ENCODE results near the gene ZNF735.
"Not testable (repeated sequence)": the region's sequence is repeated elsewhere in the genome, so short reads cannot be mapped to it uniquely, and the experiment has no call there.

Gene ZNF735

DNA sequence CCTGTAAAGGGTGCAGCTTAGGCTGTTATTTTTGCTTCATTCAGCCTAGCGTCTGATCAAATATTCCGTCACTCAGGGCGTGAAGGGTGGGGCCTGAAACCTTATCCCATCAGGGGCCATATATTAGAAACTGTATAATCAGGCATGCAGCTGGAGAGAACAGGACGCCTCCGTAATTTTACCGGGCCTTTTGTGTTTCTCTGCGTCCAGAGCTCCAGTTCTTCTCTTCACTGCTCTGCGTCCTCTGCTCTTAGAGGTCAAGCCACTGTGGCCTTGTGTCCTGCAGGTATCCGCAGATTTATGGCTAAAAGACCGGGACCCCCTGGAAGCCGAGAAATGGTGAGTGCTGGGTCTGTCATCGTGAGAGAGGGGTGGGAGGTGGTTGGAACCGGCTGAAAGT lies at the start of gene ZNF735:
ZNF735 (plus strand) TSS at position 301 of the 400 bp plus-strand sequence; CDS start at position 301, 0 bp downstream.
- H3K4me1 ChIP-seq (ENCODE audit: control insufficient read depth in 5 of 5, insufficient read depth in 5 of 5, low read length in 5 of 5), result no peaks in the 10 kb centered on the region
- no peak within 1 kb of the TSS for H3K9ac ChIP-seq (ENCODE audit: low read length in 5 of 5)
- peaks cover 0 to 19% (median 6%) of the 10 kb centered on the region in 5 donors for H3K9me3 ChIP-seq (ENCODE audit: control insufficient read depth in 5 of 5, low read length in 5 of 5)
- no peak within 1 kb of the TSS for H3K27ac ChIP-seq (ENCODE audit: low read depth, low read length)
- no peaks in the 10 kb centered on the region for H3K27me3 ChIP-seq (ENCODE audit: control insufficient read depth in 5 of 5, insufficient read depth in 4 of 5, low read length in 5 of 5)
- no peaks in the 10 kb centered on the region for H3K36me3 ChIP-seq (ENCODE audit: control insufficient read depth in 5 of 5, insufficient read depth in 5 of 5, low read length in 5 of 5)
- H3K4me3 ChIP-seq (ENCODE audit: low read depth in 1 of 5, low read length in 5 of 5), result no peak within 1 kb of the TSS

DNA sequence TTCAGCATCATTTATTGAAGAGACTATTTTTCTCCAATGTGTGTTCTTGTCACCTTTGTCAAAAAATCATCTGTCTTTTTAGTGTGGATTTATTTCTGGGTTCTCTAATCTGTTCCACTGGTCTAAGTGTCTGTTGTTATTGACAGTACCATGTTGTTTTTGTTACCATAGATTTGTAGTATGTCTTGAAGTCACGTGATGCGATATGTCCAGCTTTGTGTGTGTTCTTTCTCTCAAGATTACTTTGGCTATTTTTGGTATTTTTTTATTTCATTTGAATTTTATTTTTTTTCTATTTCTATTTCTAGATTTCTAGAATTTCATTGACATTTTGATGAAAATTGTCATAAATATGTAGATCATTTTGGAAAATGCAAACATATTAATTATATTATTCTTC lies 36.0 kb upstream of the ZNF735 start:
- not testable (repeated sequence) for H3K27ac ChIP-seq (ENCODE audit: low read depth, low read length); H3K4me3 ChIP-seq (ENCODE audit: low read depth in 1 of 5, low read length in 5 of 5); H3K4me1 ChIP-seq (ENCODE audit: control insufficient read depth in 5 of 5, insufficient read depth in 5 of 5, low read length in 5 of 5); H3K9me3 ChIP-seq (ENCODE audit: control insufficient read depth in 5 of 5, low read length in 5 of 5); H3K27me3 ChIP-seq (ENCODE audit: control insufficient read depth in 5 of 5, insufficient read depth in 4 of 5, low read length in 5 of 5); H3K9ac ChIP-seq (ENCODE audit: low read length in 5 of 5); H3K36me3 ChIP-seq (ENCODE audit: control insufficient read depth in 5 of 5, insufficient read depth in 5 of 5, low read length in 5 of 5)

DNA sequence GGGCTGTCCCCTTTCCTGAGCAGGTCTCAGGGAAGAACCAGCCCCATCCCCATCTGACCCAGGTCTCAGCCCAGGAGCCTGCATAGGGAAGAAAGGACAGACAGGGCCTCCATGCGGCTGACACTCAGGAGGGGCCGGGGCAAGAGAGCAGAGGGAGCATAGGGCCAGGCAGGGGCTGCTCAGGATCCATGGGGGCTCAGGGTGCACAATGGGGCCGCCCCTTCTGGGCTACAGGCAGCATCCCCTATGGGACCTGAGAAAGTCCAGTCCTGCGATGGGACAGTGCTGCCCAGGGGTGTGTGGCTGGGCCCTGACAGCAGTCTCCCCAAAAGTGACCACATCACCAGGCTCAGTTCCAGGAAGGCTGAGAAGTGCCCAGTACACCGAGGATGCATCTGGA lies 32.7 kb upstream of the ZNF735 start:
- H3K4me1 ChIP-seq (ENCODE audit: control insufficient read depth in 5 of 5, insufficient read depth in 5 of 5, low read length in 5 of 5), result no peaks in the 10 kb centered on the region
- H3K4me3 ChIP-seq (ENCODE audit: low read depth in 1 of 5, low read length in 5 of 5), result no peak overlapping the region
- H3K27ac ChIP-seq (ENCODE audit: low read depth, low read length), result no peak overlapping the region
- H3K9ac ChIP-seq (ENCODE audit: low read length in 5 of 5), result no peak overlapping the region
- H3K9me3 ChIP-seq (ENCODE audit: control insufficient read depth in 5 of 5, low read length in 5 of 5), result peaks cover 0 to 7% (median 6%) of the 10 kb centered on the region in 5 donors
- no peaks in the 10 kb centered on the region for H3K36me3 ChIP-seq (ENCODE audit: control insufficient read depth in 5 of 5, insufficient read depth in 5 of 5, low read length in 5 of 5)
- H3K27me3 ChIP-seq (ENCODE audit: control insufficient read depth in 5 of 5, insufficient read depth in 4 of 5, low read length in 5 of 5), result peaks cover 0 to 7% (median 2%) of the 10 kb centered on the region in 5 donors

DNA sequence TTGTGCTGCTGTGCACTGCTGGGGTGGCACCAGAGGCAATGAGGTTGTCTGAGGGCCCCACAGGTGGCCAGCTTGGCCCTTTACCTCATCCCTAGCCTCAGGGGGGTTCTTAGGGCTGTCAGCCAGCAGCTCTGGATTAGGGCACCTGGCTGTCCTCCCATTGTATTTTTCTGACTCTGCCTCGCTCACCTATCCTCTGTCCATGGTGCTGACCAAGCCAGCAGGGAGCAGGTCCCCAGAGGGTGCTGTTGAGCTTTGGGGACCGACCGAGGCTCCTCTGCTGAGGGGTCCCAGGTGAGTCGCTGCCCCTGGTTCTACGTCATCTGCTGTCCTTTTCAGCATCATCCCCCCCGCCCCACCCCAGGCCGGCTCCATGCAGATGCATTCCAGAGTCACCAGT lies 32.1 kb upstream of the ZNF735 start:
- H3K36me3 ChIP-seq (ENCODE audit: control insufficient read depth in 5 of 5, insufficient read depth in 5 of 5, low read length in 5 of 5), result no peaks in the 10 kb centered on the region
- no peak overlapping the region for H3K4me3 ChIP-seq (ENCODE audit: low read depth in 1 of 5, low read length in 5 of 5)
- H3K4me1 ChIP-seq (ENCODE audit: control insufficient read depth in 5 of 5, insufficient read depth in 5 of 5, low read length in 5 of 5), result no peaks in the 10 kb centered on the region
- H3K27me3 ChIP-seq (ENCODE audit: control insufficient read depth in 5 of 5, insufficient read depth in 4 of 5, low read length in 5 of 5), result peaks cover 0 to 7% (median 2%) of the 10 kb centered on the region in 5 donors
- no peak overlapping the region for H3K9ac ChIP-seq (ENCODE audit: low read length in 5 of 5)
- no peak overlapping the region for H3K27ac ChIP-seq (ENCODE audit: low read depth, low read length)
- peaks cover 0 to 7% (median 6%) of the 10 kb centered on the region in 5 donors for H3K9me3 ChIP-seq (ENCODE audit: control insufficient read depth in 5 of 5, low read length in 5 of 5)

DNA sequence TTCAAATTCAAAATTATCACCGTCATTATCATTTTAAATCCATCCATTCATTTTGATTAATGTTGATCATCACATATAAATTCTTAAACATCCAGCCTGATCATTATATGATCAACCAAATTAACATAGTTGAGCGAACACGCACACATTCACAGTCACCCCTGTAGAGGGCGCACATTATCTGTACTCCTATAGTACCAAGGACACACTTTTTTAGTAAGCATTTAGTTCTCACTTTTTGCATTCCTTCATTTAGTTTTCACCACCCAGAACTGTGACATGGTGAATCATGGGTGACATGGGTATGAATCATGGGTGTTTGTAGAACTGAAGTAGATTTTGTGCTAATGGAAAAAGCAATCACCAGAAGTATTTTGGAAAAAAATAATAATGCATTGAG lies 26.0 kb upstream of the ZNF735 start:
- Histone ChIP-seq H3K27ac (ENCODE audit: low read depth, low read length) (no peak overlapping the region), H3K4me3 (ENCODE audit: low read depth in 1 of 5, low read length in 5 of 5) (no peak overlapping the region), H3K27me3 (ENCODE audit: control insufficient read depth in 5 of 5, insufficient read depth in 4 of 5, low read length in 5 of 5) (peaks cover 0 to 11% (median 6%) of the 10 kb centered on the region in 5 donors), H3K36me3 (ENCODE audit: control insufficient read depth in 5 of 5, insufficient read depth in 5 of 5, low read length in 5 of 5) (no peaks in the 10 kb centered on the region), H3K4me1 (ENCODE audit: control insufficient read depth in 5 of 5, insufficient read depth in 5 of 5, low read length in 5 of 5) (peaks cover 0 to 7% (median 0%) of the 10 kb centered on the region in 5 donors), H3K9me3 (ENCODE audit: control insufficient read depth in 5 of 5, low read length in 5 of 5) (no peaks in the 10 kb centered on the region), H3K9ac (ENCODE audit: low read length in 5 of 5) (no peak overlapping the region)

DNA sequence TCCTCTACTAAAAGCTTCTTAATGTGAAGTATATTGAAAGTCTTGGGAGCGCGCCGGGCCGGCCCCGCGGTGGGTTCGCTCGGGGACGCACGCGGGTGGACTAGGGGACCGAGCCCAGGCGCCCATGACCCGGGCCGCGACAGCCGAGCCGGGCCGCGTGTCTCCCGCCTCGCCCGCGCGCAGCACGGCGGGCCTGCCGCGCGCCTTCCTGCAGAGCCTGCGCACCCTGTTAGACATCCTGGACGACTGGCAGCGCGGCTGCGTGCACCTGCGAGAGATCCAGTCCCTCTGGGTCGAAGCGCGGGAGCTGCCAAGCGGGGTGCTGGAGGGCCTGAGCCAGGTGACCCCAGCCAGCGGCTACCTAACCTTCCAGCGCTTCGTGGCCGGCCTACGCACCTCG lies 25.4 kb upstream of the ZNF735 start:
- Histone ChIP-seq H3K36me3 (ENCODE audit: control insufficient read depth in 5 of 5, insufficient read depth in 5 of 5, low read length in 5 of 5) (no peaks in the 10 kb centered on the region), H3K9me3 (ENCODE audit: control insufficient read depth in 5 of 5, low read length in 5 of 5) (no peaks in the 10 kb centered on the region), H3K9ac (ENCODE audit: low read length in 5 of 5) (no peak overlapping the region), H3K4me1 (ENCODE audit: control insufficient read depth in 5 of 5, insufficient read depth in 5 of 5, low read length in 5 of 5) (peaks cover 0 to 7% (median 0%) of the 10 kb centered on the region in 5 donors), H3K4me3 (ENCODE audit: low read depth in 1 of 5, low read length in 5 of 5) (no peak overlapping the region), H3K27ac (ENCODE audit: low read depth, low read length) (no peak overlapping the region), H3K27me3 (ENCODE audit: control insufficient read depth in 5 of 5, insufficient read depth in 4 of 5, low read length in 5 of 5) (peaks cover 0 to 11% (median 6%) of the 10 kb centered on the region in 5 donors)

DNA sequence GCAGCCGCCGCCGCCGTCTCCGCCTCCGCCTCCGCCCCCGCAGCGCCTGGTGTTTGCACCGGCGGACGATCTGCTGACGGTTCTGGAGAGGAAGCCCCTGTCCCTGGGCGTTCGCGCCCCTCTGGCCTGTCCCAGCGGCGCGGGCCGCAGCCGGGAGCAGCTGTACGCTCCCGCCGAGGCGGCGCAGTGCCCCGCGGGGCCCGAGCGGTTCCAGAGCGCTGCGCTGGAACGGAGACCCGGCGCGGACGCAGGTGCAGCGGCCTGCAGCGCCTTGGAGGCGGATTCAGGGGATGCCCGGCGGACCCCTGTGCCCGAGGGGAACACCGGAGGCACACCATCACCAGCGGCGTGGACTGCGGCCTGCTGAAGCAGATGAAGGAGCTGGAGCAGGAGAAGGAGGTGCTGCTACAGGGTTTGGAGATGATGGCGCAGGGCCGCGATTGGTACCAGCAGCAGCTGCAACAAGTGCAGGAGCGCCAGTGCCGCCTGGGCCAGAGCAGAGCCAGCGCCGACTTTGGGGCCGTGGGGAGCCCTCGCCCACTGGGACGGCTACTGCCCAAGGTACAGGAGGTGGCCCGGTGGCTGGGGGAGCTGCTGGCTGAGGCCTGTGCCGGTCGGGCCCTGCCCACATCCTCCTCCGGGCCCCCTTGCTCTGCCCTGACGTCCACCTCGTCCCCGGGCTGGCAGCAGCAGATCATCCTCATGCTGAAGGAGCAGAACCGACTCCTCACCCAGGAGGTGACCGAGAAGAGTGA lies 24.8 kb upstream of the ZNF735 start:
- peaks cover 0 to 11% (median 6%) of the 10 kb centered on the region in 5 donors for H3K27me3 ChIP-seq (ENCODE audit: control insufficient read depth in 5 of 5, insufficient read depth in 4 of 5, low read length in 5 of 5)
- H3K4me1 ChIP-seq (ENCODE audit: control insufficient read depth in 5 of 5, insufficient read depth in 5 of 5, low read length in 5 of 5), result peaks cover 0 to 7% (median 0%) of the 10 kb centered on the region in 5 donors
- H3K4me3 ChIP-seq (ENCODE audit: low read depth in 1 of 5, low read length in 5 of 5), result peak overlapping the region in 2 of 5 donors; percentile 18 to 22
- H3K9ac ChIP-seq (ENCODE audit: low read length in 5 of 5), result no peak overlapping the region
- H3K9me3 ChIP-seq (ENCODE audit: control insufficient read depth in 5 of 5, low read length in 5 of 5), result no peaks in the 10 kb centered on the region
- no peaks in the 10 kb centered on the region for H3K36me3 ChIP-seq (ENCODE audit: control insufficient read depth in 5 of 5, insufficient read depth in 5 of 5, low read length in 5 of 5)
- no peak overlapping the region for H3K27ac ChIP-seq (ENCODE audit: low read depth, low read length)

DNA sequence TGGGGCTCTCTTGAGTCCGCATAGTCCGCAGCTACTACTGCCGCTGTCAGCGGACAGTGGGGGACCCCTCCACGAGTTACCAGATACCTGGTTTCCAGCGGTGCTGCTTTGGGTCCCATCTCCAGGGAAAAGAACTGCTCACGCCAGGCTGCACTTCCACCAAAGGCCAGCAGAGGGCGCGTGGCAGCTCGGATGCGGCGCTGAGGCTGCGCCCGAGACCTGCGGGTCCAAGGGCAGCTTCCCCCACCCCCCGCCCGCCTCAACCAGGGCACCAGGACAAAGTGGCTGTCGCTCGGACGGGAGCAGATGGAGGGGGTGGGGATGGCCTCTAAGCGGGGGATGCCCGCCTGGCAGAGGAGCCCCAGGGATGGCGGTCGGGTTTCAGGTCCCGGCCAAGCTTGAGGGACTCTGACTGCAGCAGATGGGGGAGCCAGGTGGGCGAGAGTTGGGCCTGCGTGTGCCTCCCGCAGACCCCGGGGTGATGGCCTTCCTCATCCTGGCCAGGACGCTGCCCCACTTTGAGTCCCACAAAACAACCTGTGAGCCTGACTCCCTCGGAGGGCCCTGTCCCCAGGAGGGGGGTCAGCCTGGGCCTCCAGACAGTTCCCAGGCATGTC lies 23.8 kb upstream of the ZNF735 start:
- Histone ChIP-seq H3K27me3 (ENCODE audit: control insufficient read depth in 5 of 5, insufficient read depth in 4 of 5, low read length in 5 of 5) (peaks cover 0 to 11% (median 6%) of the 10 kb centered on the region in 5 donors), H3K36me3 (ENCODE audit: control insufficient read depth in 5 of 5, insufficient read depth in 5 of 5, low read length in 5 of 5) (no peaks in the 10 kb centered on the region), H3K9me3 (ENCODE audit: control insufficient read depth in 5 of 5, low read length in 5 of 5) (peaks cover 0 to 8% (median 0%) of the 10 kb centered on the region in 5 donors)

DNA sequence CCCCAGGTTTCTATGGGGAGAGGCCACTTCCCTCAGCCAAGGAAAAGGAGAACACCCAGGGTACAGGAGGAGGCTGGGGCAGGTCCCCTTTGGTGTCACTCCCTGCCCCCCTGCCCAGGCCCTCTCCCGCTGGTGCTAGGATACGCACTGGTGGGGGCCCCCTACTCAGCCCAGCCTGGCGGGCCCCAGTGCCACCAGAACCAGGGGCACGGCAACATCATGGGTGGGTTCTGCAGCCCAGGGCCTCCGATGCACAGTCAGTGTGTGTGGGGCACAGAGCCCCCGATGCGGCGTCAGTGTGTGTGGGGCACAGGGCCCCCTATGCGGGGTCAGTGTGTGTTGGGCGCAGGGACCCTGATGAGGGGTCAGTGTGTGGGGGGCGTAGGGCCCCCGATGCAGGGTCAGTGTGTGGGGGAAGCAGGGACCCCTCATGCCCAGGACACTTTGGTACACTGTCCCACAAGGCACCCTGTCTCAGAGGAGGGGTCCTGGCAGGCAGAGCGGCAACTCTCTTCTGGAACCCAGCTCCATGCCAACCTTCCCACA lies 23.1 kb upstream of the ZNF735 start:
- Histone ChIP-seq H3K9me3 (ENCODE audit: control insufficient read depth in 5 of 5, low read length in 5 of 5) (peaks cover 0 to 8% (median 0%) of the 10 kb centered on the region in 5 donors), H3K27me3 (ENCODE audit: control insufficient read depth in 5 of 5, insufficient read depth in 4 of 5, low read length in 5 of 5) (peaks cover 0 to 11% (median 6%) of the 10 kb centered on the region in 5 donors), H3K36me3 (ENCODE audit: control insufficient read depth in 5 of 5, insufficient read depth in 5 of 5, low read length in 5 of 5) (no peaks in the 10 kb centered on the region), H3K4me3 (ENCODE audit: low read depth in 1 of 5, low read length in 5 of 5) (no peak overlapping the region), H3K4me1 (ENCODE audit: control insufficient read depth in 5 of 5, insufficient read depth in 5 of 5, low read length in 5 of 5) (peaks cover 0 to 7% (median 0%) of the 10 kb centered on the region in 5 donors), H3K27ac (ENCODE audit: low read depth, low read length) (no peak overlapping the region), H3K9ac (ENCODE audit: low read length in 5 of 5) (no peak overlapping the region)

More for the DNA sequence above, 23.8 kb upstream of the ZNF735 start:
- Histone ChIP-seq H3K27ac (ENCODE audit: low read depth, low read length) (no peak overlapping the region), H3K9ac (ENCODE audit: low read length in 5 of 5) (no peak overlapping the region), H3K4me1 (ENCODE audit: control insufficient read depth in 5 of 5, insufficient read depth in 5 of 5, low read length in 5 of 5) (peaks cover 0 to 7% (median 0%) of the 10 kb centered on the region in 5 donors), H3K4me3 (ENCODE audit: low read depth in 1 of 5, low read length in 5 of 5) (no peak overlapping the region)

DNA sequence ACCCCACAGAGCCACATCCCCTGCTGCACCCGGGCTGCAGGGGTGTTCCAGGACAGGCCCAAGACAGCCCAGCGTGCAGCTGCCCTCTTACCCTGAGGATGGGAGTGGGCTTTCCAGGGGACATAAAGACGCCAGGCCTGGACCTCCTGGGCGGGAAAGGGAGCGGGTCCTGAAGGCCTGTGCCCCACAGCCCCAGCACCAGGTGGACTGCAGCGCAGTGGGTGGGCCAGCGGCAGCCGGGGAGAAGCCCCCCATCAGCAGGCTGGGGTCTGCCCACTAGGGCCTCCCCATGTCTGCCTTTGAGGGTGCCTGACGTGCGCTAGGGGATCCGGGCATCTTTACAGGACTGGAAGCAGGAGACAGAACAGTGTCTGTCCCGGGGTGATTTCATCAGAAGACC lies 22.6 kb upstream of the ZNF735 start:
- no peaks in the 10 kb centered on the region for H3K36me3 ChIP-seq (ENCODE audit: control insufficient read depth in 5 of 5, insufficient read depth in 5 of 5, low read length in 5 of 5)
- peaks cover 0 to 7% (median 0%) of the 10 kb centered on the region in 5 donors for H3K4me1 ChIP-seq (ENCODE audit: control insufficient read depth in 5 of 5, insufficient read depth in 5 of 5, low read length in 5 of 5)
- no peak overlapping the region for H3K4me3 ChIP-seq (ENCODE audit: low read depth in 1 of 5, low read length in 5 of 5)
- peaks cover 0 to 8% (median 0%) of the 10 kb centered on the region in 5 donors for H3K9me3 ChIP-seq (ENCODE audit: control insufficient read depth in 5 of 5, low read length in 5 of 5)
- H3K9ac ChIP-seq (ENCODE audit: low read length in 5 of 5), result no peak overlapping the region
- no peak overlapping the region for H3K27ac ChIP-seq (ENCODE audit: low read depth, low read length)
- H3K27me3 ChIP-seq (ENCODE audit: control insufficient read depth in 5 of 5, insufficient read depth in 4 of 5, low read length in 5 of 5), result peaks cover 0 to 11% (median 6%) of the 10 kb centered on the region in 5 donors
